ENCODE results near the gene UBE2I. TPM values are rescaled to one million over a fixed set of nuclear protein-coding genes. Genes with fewer than 3 reads are reported as not detected.
A peak's percentile ranks its signal among the peaks of the same experiment; 100 is the strongest.

UBE2I gene
- total RNA-seq, 2 experiments from 2014 or later, result 245 to 254 TPM

DNA sequence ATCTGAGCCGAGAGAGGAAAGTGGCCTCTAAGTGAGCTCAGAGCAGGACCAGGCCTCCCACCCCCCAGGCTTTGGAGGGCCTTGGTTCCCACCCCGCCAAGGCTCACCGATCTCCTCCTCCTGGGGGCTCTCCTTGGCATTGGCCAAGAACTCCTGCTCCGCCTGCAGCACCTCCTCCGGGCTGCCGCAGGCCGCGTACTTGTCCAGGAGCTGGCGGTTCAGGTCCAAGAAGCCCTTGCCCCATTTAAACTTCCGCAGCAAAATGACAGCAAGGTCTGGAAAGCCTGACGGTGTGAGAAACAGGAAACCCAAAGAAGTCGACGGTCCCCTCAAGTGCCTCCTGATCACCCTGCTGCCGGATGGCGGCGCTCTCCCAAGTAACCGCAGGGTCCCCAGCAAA, 40.5 kb downstream of the UBE2I start:
- Mint-ChIP-seq H3K36me3 (ENCODE audit: low read depth) (peaks cover 8% of the 10 kb centered on the region), H3K4me3 (peak overlapping the region; percentile 77), H3K9me3 (no peaks in the 10 kb centered on the region), H3K27me3 (no peaks in the 10 kb centered on the region), H3K27ac (no peak overlapping the region), H3K4me1 (ENCODE audit: low read depth) (peaks cover 24% of the 10 kb centered on the region)
- POLR2A ChIA-PET, result interaction anchor here (1.2 to 1.6 kb wide), 2 partner anchors 41 to 71 kb away, joined by 3 to 4 read pairs; partner anchors contain the start of genes UBE2I and UQCC4
- ATAC-seq (no peak), DNase-seq (no peak)
- CTCF ChIA-PET, result no interaction called here
- intact Hi-C loops (cut with micrococcal nuclease), result no loop called here
- TF ChIP-seq CTCF (IDR thresholded peaks at IDR 0.05), result no peak

DNA sequence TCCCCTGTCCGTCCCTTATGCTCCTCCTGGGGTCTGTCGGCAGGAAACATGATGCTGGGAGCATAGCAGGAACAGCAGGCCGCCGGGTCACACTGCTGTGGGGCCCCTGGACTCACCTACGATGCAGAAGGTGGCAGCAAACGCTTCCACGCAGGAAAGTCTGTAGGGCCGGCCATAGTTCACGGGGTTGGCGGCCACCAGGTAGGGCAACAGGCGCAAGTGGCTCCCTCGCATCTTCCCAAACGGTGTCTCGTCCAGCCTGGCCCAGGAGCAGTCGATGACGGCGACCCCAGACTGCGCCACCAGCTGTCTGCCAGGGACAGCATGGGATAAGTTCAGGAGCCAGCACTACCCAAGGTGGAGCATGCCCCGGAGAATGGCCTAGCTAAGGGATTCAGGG, 41.3 kb downstream of the UBE2I start:
- peak overlapping the region; percentile 77 for H3K4me3 Mint-ChIP-seq
- H3K27ac Mint-ChIP-seq, result peak overlapping the region; percentile 34
- H3K27me3 Mint-ChIP-seq, result no peaks in the 10 kb centered on the region
- DNase-seq (no peak), ATAC-seq (no peak)
- peaks cover 29% of the 10 kb centered on the region for H3K4me1 Mint-ChIP-seq (ENCODE audit: low read depth)
- no peak for TF ChIP-seq CTCF (IDR thresholded peaks at IDR 0.05)
- H3K36me3 Mint-ChIP-seq (ENCODE audit: low read depth), result peaks cover 8% of the 10 kb centered on the region
- POLR2A ChIA-PET, result interaction anchor here (0.6 to 1.2 kb wide), 3 partner anchors 70 to 579 kb away, joined by 3 to 4 read pairs (median 3); partner anchors contain the start of gene UQCC4
- CTCF ChIA-PET, result interaction anchor here (1.5 kb wide), 1 partner anchor 13 kb away, joined by 4 read pairs; no protein-coding TSS in a partner anchor
- intact Hi-C loops (cut with micrococcal nuclease), result no loop called here
- H3K9me3 Mint-ChIP-seq, result no peaks in the 10 kb centered on the region

- ATAC-seq (peak; percentile 18), DNase-seq (peak; percentile 54)
- peak overlapping the region; percentile 77 for H3K4me3 Mint-ChIP-seq
- no peak for TF ChIP-seq CTCF (IDR thresholded peaks at IDR 0.05)
- no peaks in the 10 kb centered on the region for H3K27me3 Mint-ChIP-seq
- peaks cover 8% of the 10 kb centered on the region for H3K36me3 Mint-ChIP-seq (ENCODE audit: low read depth)
- intact Hi-C loops (cut with micrococcal nuclease), result no loop called here
- POLR2A ChIA-PET, result interaction anchor here (0.6 to 1.0 kb wide), 2 partner anchors 130 to 579 kb away, joined by 3 read pairs; no protein-coding TSS in a partner anchor
- H3K9me3 Mint-ChIP-seq, result no peaks in the 10 kb centered on the region
- H3K4me1 Mint-ChIP-seq (ENCODE audit: low read depth), result peaks cover 29% of the 10 kb centered on the region
- H3K27ac Mint-ChIP-seq, result peak overlapping the region; percentile 78
- CTCF ChIA-PET, result interaction anchor here (1.5 kb wide), 1 partner anchor 12 kb away, joined by 4 read pairs; no protein-coding TSS in a partner anchor
Measured at GRCh38 chr16:1351215-1351581, 41.8 kb downstream of the UBE2I start.

DNA sequence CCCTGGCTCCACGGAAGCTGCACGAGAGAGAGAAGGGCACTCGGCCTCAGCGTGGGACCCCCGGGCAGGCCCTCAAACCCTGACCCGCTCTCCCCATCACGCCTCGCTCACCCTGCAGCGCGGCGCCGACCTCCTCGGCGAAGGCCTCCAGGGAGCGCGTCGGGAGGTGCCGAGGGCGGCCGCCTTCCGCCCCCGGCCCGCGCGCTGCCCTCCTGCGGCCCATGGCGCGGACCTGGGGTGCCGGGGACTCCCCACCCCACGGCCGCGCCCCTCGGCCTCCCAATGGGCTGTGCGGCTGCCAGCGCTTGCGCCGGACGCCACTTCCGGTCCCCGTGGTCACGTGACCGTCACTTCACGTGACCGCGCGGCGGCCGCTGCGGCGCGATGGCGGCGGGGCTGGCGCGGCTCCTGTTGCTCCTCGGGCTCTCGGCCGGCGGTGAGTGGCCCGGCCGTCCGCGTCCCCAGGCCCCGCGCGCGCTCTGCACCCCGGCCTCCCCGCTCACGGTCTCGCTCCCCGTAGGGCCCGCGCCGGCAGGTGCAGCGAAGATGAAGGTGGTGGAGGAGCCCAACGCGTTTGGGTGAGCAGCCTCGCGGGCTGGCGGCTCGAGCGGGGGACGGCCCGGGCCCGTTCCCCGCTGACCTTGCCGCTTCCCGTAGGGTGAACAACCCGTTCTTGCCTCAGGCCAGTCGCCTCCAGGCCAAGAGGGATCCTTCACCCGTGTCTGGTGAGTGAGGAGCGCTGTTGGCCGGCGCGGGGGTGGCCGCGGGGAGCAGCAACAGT, 42.3 kb downstream of the UBE2I start, which contains the start of the genes GNPTG and TSR3:
GNPTG (plus strand) TSS at position 350 of the 781 bp plus-strand sequence; CDS start at position 385, 35 bp downstream.
TSR3 (minus strand) TSS at position 297 of the 781 bp plus-strand sequence; CDS start at position 223, 74 bp downstream.
- intact Hi-C loops (cut with micrococcal nuclease), result no loop called here
- CTCF ChIA-PET, result interaction anchor here (1.5 kb wide), 1 partner anchor 12 kb away, joined by 4 read pairs; no protein-coding TSS in a partner anchor
- DNase-seq (peak; percentile 84), ATAC-seq (peak; percentile 93)
- no peaks in the 10 kb centered on the region for H3K27me3 Mint-ChIP-seq
- TF ChIP-seq CTCF (IDR thresholded peaks at IDR 0.05), result no peak
- peak within 1 kb of the TSS; percentile 78 for H3K27ac Mint-ChIP-seq
- POLR2A ChIA-PET, result interaction anchor here (0.6 to 1.0 kb wide), 2 partner anchors 130 to 578 kb away, joined by 3 read pairs; no protein-coding TSS in a partner anchor
- H3K4me1 Mint-ChIP-seq (ENCODE audit: low read depth), result peaks cover 29% of the 10 kb centered on the region
- peak within 1 kb of the TSS; percentile 77 for H3K4me3 Mint-ChIP-seq
- H3K36me3 Mint-ChIP-seq (ENCODE audit: low read depth), result peaks cover 8% of the 10 kb centered on the region
- H3K9me3 Mint-ChIP-seq, result no peaks in the 10 kb centered on the region

Data from activated CD8-positive, alpha-beta T cell treated with anti-CD3 and anti-CD28 coated beads for 36 hours (primary cell).